DOHH2 (cell line): Measurements from ENCODE around the gene ATAD3C.

Experiments used
- EZH2phosphoT487 ChIP-seq: fragments of 200-600 bp; sonication (generic); IDR thresholded peaks from 2 replicates; pipeline ENCODE4 v1.6.1; 2017; ENCODE audit warnings: borderline replicate concordance, mild to moderate bottlenecking, antibody characterized with exemption, low read length, moderate library complexity, mixed read lengths
- TF ChIP-seq, protein P1 (sequence below): fragments of 200-600 bp; sonication (generic); IDR thresholded peaks from one replicate; pipeline ENCODE4 v1.5.1; 2014; ENCODE audit warnings: antibody characterized with exemption, mild to moderate bottlenecking, low read depth, low read length; ENCODE audit not compliant: poor library complexity, severe bottlenecking

DNA sequence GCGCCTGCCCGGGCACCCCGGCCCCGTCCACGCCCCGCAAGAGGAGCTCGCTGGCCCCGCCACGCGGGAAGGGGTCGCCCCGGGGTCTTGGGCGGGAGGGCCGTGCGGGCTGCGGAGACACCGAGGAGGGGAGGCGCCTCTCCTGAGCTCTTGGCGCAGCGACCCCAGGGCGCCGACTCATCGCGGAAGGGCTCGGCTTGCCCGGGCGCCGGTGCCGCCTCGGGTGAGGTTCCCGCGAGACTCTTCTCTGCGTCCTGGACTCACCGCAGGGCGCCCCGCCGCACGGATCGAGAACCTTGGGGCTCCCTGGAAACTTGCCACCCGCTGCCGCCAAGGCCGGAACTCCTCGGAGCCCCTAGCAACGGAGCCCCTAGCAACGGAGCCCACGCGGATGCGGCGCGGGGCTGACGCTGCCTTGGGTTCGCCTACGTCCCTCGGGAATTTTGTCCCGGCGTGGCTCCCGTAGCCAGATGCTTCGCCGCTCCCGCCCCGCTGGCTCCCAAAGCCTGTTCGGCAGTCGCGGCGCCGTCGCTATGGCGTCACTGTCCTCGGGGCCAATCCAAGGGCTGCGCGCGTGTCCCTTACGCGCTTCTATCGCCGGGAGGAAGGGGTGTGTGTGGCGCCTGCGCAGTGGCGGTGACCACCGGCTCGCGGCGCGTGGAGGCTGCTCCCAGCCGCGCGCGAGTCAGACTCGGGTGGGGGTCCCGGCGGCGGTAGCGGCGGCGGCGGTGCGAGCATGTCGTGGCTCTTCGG, 62.2 kb downstream of the ATAD3C start, which contains the start of gene ATAD3A:
- TF ChIP-seq, protein P1, sequence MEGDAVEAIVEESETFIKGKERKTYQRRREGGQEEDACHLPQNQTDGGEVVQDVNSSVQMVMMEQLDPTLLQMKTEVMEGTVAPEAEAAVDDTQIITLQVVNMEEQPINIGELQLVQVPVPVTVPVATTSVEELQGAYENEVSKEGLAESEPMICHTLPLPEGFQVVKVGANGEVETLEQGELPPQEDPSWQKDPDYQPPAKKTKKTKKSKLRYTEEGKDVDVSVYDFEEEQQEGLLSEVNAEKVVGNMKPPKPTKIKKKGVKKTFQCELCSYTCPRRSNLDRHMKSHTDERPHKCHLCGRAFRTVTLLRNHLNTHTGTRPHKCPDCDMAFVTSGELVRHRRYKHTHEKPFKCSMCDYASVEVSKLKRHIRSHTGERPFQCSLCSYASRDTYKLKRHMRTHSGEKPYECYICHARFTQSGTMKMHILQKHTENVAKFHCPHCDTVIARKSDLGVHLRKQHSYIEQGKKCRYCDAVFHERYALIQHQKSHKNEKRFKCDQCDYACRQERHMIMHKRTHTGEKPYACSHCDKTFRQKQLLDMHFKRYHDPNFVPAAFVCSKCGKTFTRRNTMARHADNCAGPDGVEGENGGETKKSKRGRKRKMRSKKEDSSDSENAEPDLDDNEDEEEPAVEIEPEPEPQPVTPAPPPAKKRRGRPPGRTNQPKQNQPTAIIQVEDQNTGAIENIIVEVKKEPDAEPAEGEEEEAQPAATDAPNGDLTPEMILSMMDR: no peak
- no peak for TF ChIP-seq EZH2phosphoT487
